Measurements from ENCODE around the gene AP4B1. TPM values are rescaled to one million over a fixed set of nuclear protein-coding genes. Genes with fewer than 3 reads are reported as not detected.

The AP4B1 gene
- total RNA-seq, 3 donors from 2014 or later (not counting 1 experiment from before 2014, with no cell fraction given): 64.0 to 78.7 (median 77.6) TPM

GRCh38 chr1:113905435-113905861, 849 bp upstream of the AP4B1 start:
- no peaks in the 10 kb centered on the region for H3K9me3 ChIP-seq (ENCODE audit: control insufficient read depth, insufficient read depth, low read length)
- H3K4me3 ChIP-seq (ENCODE audit: low read length): peak overlapping the region; percentile 70
- no peaks in the 10 kb centered on the region for H3K27me3 Mint-ChIP-seq (ENCODE audit: low read depth in 2 of 2)
- H3K36me3 ChIP-seq (ENCODE audit: control insufficient read depth, insufficient read depth, low read length): peaks cover 27% of the 10 kb centered on the region
- intact Hi-C loops (cut with micrococcal nuclease): loop anchor here (1.0 to 2.0 kb wide), 4 partner anchors 24 to 147 kb away; partner anchors contain the start of genes HIPK1 and PHTF1
- peaks cover 32% of the 10 kb centered on the region for H3K4me1 ChIP-seq (ENCODE audit: control insufficient read depth, insufficient read depth, low read length)
- peak overlapping the region; percentile 99 for H3K27ac Mint-ChIP-seq
- peak; percentile 4 for TF ChIP-seq CTCF (IDR thresholded peaks at IDR 0.05)
- peak overlapping the region; percentile 98 for H3K4me3 Mint-ChIP-seq
- H3K27ac ChIP-seq (ENCODE audit: low read length): peak overlapping the region; percentile 93
- no peaks in the 10 kb centered on the region for H3K27me3 ChIP-seq (ENCODE audit: control insufficient read depth, insufficient read depth, low read length)
- DNase-seq (no peak), ATAC-seq (no peak)
- no peaks in the 10 kb centered on the region for H3K9me3 Mint-ChIP-seq
- H3K4me1 Mint-ChIP-seq: peaks cover 49 to 66% of the 10 kb centered on the region in 2 donors
- peaks cover 9% of the 10 kb centered on the region for H3K36me3 Mint-ChIP-seq
- WGBS (ENCODE audit: insufficient coverage): 0% methylated on average over 17 of the region's 17 CpGs

GRCh38 chr1:113904293-113904673, 316 bp downstream of the AP4B1 start:
- Histone ChIP-seq H3K36me3 (ENCODE audit: control insufficient read depth, insufficient read depth, low read length) (peaks cover 33% of the 10 kb centered on the region), H3K27me3 (ENCODE audit: control insufficient read depth, insufficient read depth, low read length) (no peaks in the 10 kb centered on the region), H3K9me3 (ENCODE audit: control insufficient read depth, insufficient read depth, low read length) (no peaks in the 10 kb centered on the region), H3K4me1 (ENCODE audit: control insufficient read depth, insufficient read depth, low read length) (peaks cover 32% of the 10 kb centered on the region), H3K4me3 (ENCODE audit: low read length) (peak overlapping the region; percentile 70), H3K27ac (ENCODE audit: low read length) (peak overlapping the region; percentile 93)
- Mint-ChIP-seq H3K4me3 (peak overlapping the region; percentile 98), H3K27ac (peak overlapping the region; percentile 99), H3K36me3 (peaks cover 11% of the 10 kb centered on the region), H3K27me3 (ENCODE audit: low read depth in 2 of 2) (no peaks in the 10 kb centered on the region), H3K4me1 (peaks cover 56 to 69% of the 10 kb centered on the region in 2 donors), H3K9me3 (no peaks in the 10 kb centered on the region)
- no peak for TF ChIP-seq CTCF (IDR thresholded peaks at IDR 0.05)
- no peak for DNase-seq
- ATAC-seq: peak; percentile 8 to 20 (median 16)
- intact Hi-C loops (cut with micrococcal nuclease): loop anchor here (1.0 to 2.0 kb wide), 4 partner anchors 33 to 145 kb away; partner anchors contain the start of genes PHTF1, PTPN22 and RSBN1
- WGBS (ENCODE audit: insufficient coverage): under 1% methylated on average over 11 of the region's 11 CpGs

GRCh38 chr1:113903501-113904292, 902 bp downstream of the AP4B1 start:
- peak overlapping the region; percentile 99 for H3K27ac Mint-ChIP-seq
- no peak for TF ChIP-seq CTCF (IDR thresholded peaks at IDR 0.05)
- Histone ChIP-seq H3K36me3 (ENCODE audit: control insufficient read depth, insufficient read depth, low read length) (peaks cover 33% of the 10 kb centered on the region), H3K9me3 (ENCODE audit: control insufficient read depth, insufficient read depth, low read length) (no peaks in the 10 kb centered on the region), H3K27ac (ENCODE audit: low read length) (peak overlapping the region; percentile 93), H3K4me1 (ENCODE audit: control insufficient read depth, insufficient read depth, low read length) (peaks cover 32% of the 10 kb centered on the region), H3K27me3 (ENCODE audit: control insufficient read depth, insufficient read depth, low read length) (no peaks in the 10 kb centered on the region), H3K4me3 (ENCODE audit: low read length) (peak overlapping the region; percentile 70)
- peaks cover 61 to 72% of the 10 kb centered on the region in 2 donors for H3K4me1 Mint-ChIP-seq
- ATAC-seq (no peak), DNase-seq (peak; percentile 19 to 28)
- no peaks in the 10 kb centered on the region for H3K9me3 Mint-ChIP-seq
- no peaks in the 10 kb centered on the region for H3K27me3 Mint-ChIP-seq (ENCODE audit: low read depth in 2 of 2)
- WGBS (ENCODE audit: insufficient coverage): 9% methylated on average over 7 of the region's 7 CpGs
- H3K4me3 Mint-ChIP-seq: peak overlapping the region; percentile 98
- peaks cover 17% of the 10 kb centered on the region for H3K36me3 Mint-ChIP-seq
- intact Hi-C loops (cut with micrococcal nuclease): loop anchor here (1.0 to 2.0 kb wide), 4 partner anchors 32 to 145 kb away; partner anchors contain the start of genes PHTF1, PTPN22 and RSBN1
